Prostate gland (tissue), 2 donors: ENCODE measurements around the gene SAMSN1.

ENCODE experiments used
- POLR2A ChIP-seq: fragments of 450-650 bp; IDR thresholded peaks from one replicate; pipeline ENCODE4 v1.6.1; 2016; ENCODE audit warnings: antibody characterized with exemption, mild to moderate bottlenecking
- TF ChIP-seq, protein P1 (sequence below), 4 experiments: fragments of 200-600 bp in 2 of 4; fragments of 450-650 bp in 2 of 4; sonication (generic) in 2 of 4; IDR thresholded peaks; 1 replicate in 3 of 4; 2 replicates in 1 of 4; pipeline ENCODE4 v1.5.1; 2016 to 2019; ENCODE audit warnings: antibody characterized with exemption in 4 of 4, mild to moderate bottlenecking in 2 of 4, moderate library complexity in 2 of 4

DNA sequence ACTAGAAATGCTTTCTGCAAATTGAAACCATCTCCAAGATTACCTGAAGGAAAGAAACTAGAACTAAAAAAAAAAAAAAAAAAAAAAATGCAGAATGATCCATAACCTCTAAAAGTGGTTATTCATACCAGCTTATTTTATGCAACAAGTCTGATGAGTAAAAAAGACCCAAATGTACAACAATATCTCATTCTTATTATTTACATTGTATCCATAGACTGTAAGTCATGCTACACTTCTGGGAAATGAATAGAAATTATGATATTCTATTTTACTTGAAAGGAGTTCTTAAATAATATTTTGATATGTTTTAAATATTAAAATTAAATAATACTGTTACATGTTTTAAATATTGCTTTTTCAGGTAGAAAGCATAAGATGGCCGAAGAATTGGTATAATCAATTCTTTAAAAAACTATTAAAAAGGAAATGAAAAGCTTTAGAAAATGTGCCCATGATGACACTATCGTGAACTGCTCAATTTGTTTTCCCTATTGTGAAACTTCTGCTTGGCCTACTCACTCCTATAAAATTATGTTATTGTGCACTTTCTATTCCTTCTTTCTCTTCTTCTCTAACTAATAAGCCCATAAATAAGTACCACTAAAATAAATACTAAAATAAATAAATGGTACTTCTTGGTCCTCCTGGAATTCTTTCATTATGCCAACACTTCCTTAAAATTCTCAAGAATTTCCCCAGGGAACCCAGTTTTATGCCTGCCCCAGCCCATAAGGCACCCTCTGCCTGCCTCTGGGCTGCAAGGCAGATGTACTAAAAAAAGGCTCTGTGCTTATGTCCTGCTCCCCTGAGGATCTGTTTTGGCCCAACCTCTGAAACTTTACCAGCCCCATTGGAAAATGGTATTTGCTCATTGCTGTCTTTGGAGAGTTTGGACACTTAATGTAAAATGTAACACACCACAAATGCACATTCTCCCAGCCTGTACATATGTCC lies 18.1 kb downstream of the SAMSN1 start:
- TF ChIP-seq, protein P1, sequence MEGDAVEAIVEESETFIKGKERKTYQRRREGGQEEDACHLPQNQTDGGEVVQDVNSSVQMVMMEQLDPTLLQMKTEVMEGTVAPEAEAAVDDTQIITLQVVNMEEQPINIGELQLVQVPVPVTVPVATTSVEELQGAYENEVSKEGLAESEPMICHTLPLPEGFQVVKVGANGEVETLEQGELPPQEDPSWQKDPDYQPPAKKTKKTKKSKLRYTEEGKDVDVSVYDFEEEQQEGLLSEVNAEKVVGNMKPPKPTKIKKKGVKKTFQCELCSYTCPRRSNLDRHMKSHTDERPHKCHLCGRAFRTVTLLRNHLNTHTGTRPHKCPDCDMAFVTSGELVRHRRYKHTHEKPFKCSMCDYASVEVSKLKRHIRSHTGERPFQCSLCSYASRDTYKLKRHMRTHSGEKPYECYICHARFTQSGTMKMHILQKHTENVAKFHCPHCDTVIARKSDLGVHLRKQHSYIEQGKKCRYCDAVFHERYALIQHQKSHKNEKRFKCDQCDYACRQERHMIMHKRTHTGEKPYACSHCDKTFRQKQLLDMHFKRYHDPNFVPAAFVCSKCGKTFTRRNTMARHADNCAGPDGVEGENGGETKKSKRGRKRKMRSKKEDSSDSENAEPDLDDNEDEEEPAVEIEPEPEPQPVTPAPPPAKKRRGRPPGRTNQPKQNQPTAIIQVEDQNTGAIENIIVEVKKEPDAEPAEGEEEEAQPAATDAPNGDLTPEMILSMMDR (IDR thresholded peaks at IDR 0.05), result no peak
- no peak for TF ChIP-seq POLR2A
